GM20431 (cell line): ENCODE measurements around the gene TLE3.

ENCODE experiments used
- in situ Hi-C: fragments of 300-500 bp; cut with MseI, MboI; formaldehyde crosslinking; loops from one replicate; pipeline ENCODE4 v1.15.0; 2020; ENCODE audit warnings: low sequenced_read_pairs; ENCODE audit not compliant: unreplicated experiment

The TLE3 gene

GRCh38 chr15:70067681-70068080 is 30.0 kb downstream of the TLE3 start:
- in situ Hi-C loops: no loop called here

- in situ Hi-C loops: no loop called here
These were observed 30.7 kb downstream of the TLE3 start for GRCh38 chr15:70067011-70067410.

- in situ Hi-C loops: no loop called here
These were observed 31.3 kb downstream of the TLE3 start for GRCh38 chr15:70066447-70066846.

- in situ Hi-C loops: no loop called here
These were observed 31.7 kb downstream of the TLE3 start for GRCh38 chr15:70066004-70066403.

- in situ Hi-C loops: no loop called here
These were observed 32.6 kb downstream of the TLE3 start for GRCh38 chr15:70065006-70065722.

GRCh38 chr15:70064441-70064840 is 33.3 kb downstream of the TLE3 start:
- in situ Hi-C loops: no loop called here

GRCh38 chr15:70063980-70064379 is 33.7 kb downstream of the TLE3 start:
- in situ Hi-C loops: no loop called here

GRCh38 chr15:70063261-70063925 is 34.3 kb downstream of the TLE3 start:
- in situ Hi-C loops: no loop called here

- in situ Hi-C loops: no loop called here
These were observed 35.3 kb downstream of the TLE3 start for GRCh38 chr15:70062321-70062956.

- in situ Hi-C loops: no loop called here
These were observed 35.9 kb downstream of the TLE3 start for GRCh38 chr15:70061696-70062270.

GRCh38 chr15:70060993-70061305 is 36.8 kb downstream of the TLE3 start:
- in situ Hi-C loops: no loop called here

GRCh38 chr15:70060214-70060992 is 37.3 kb downstream of the TLE3 start:
- in situ Hi-C loops: no loop called here

GRCh38 chr15:70059476-70060213 is 38.1 kb downstream of the TLE3 start:
- in situ Hi-C loops: no loop called here

GRCh38 chr15:70058642-70059360 is 38.9 kb downstream of the TLE3 start:
- in situ Hi-C loops: no loop called here

- in situ Hi-C loops: no loop called here
These were observed 39.6 kb downstream of the TLE3 start for GRCh38 chr15:70057931-70058641.

GRCh38 chr15:70056091-70056680 is 41.5 kb downstream of the TLE3 start:
- in situ Hi-C loops: no loop called here

- in situ Hi-C loops: no loop called here
These were observed 42.1 kb downstream of the TLE3 start for GRCh38 chr15:70055601-70056051.

GRCh38 chr15:70054884-70055387 is 42.8 kb downstream of the TLE3 start:
- in situ Hi-C loops: no loop called here
